Activated CD8-positive, alpha-beta memory T cell treated with anti-CD3 and anti-CD28 coated beads for 36 hours (primary cell): Measurements from ENCODE around the gene LSM2. TPM values are rescaled to one million over a fixed set of nuclear protein-coding genes. Genes with fewer than 3 reads are reported as not detected.
"Not testable (repeated sequence)": the region's sequence is repeated elsewhere in the genome, so short reads cannot be mapped to it uniquely, and the experiment has no call there.

Experiments
- CTCF ChIA-PET: fragments of 350-600 bp; sonication (Branson Sonifier 250); formaldehyde crosslinking; loops from one replicate; lab custom pipeline; 2021; ENCODE audit warnings: antibody characterized with exemption; lab: Charles Lee
- POLR2A ChIA-PET: fragments of 350-600 bp; sonication (Branson Sonifier 250); formaldehyde crosslinking; loops from one replicate; lab custom pipeline; 2021; ENCODE audit warnings: antibody characterized with exemption; lab: Charles Lee
- total RNA-seq, 2 experiments: library from RNA; stranded (reverse); gene quantifications; one replicate each; pipeline ENCODE4 v1.2.3, GENCODE V29; 2021

LSM2 gene
- total RNA-seq, 2 experiments from 2014 or later, result 154 to 166 TPM

GRCh38 chr6:31831350-31832215 lies 24.8 kb upstream of the LSM2 start:
- ChIA-PET CTCF (interaction anchor here (0.6 to 2.6 kb wide), 10 partner anchors 9 to 695 kb away, joined by 3 to 11 read pairs (median 4); partner anchors contain the start of genes DDAH2, LSM2 and VWA7), POLR2A (interaction anchor here (0.6 kb wide), 1 partner anchor 32 kb away, joined by 3 read pairs; no protein-coding TSS in a partner anchor)

- POLR2A ChIA-PET, result interaction anchor here (0.6 to 0.7 kb wide), 3 partner anchors 33 to 137 kb away, joined by 3 to 7 read pairs (median 4); no protein-coding TSS in a partner anchor
- CTCF ChIA-PET, result interaction anchor here (0.6 to 2.6 kb wide), 8 partner anchors 9 to 167 kb away, joined by 3 to 15 read pairs (median 4); partner anchors contain the start of genes DDAH2, GPANK1, HSPA1A and HSPA1L
These were observed 24.1 kb upstream of the LSM2 start for GRCh38 chr6:31830886-31831335.

DNA sequence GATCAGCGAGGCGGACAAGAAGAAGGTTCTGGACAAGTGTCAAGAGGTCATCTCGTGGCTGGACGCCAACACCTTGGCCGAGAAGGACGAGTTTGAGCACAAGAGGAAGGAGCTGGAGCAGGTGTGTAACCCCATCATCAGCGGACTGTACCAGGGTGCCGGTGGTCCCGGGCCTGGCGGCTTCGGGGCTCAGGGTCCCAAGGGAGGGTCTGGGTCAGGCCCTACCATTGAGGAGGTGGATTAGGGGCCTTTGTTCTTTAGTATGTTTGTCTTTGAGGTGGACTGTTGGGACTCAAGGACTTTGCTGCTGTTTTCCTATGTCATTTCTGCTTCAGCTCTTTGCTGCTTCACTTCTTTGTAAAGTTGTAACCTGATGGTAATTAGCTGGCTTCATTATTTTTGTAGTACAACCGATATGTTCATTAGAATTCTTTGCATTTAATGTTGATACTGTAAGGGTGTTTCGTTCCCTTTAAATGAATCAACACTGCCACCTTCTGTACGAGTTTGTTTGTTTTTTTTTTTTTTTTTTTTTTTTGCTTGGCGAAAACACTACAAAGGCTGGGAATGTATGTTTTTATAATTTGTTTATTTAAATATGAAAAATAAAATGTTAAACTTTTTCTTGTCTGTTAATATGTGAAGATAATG lies 23.0 kb upstream of the LSM2 start:
- CTCF ChIA-PET, result interaction anchor here (0.7 to 2.6 kb wide), 9 partner anchors 7 to 1698 kb away, joined by 3 to 15 read pairs (median 4); partner anchors contain the start of genes CLIC1, DDAH2, GPANK1 and LSM2
- POLR2A ChIA-PET, result interaction anchor here (0.5 to 0.9 kb wide), 5 partner anchors 9 to 94 kb away, joined by 3 to 5 read pairs (median 4); no protein-coding TSS in a partner anchor

- POLR2A ChIA-PET, result interaction anchor here (0.6 to 2.6 kb wide), 14 partner anchors 13 to 330 kb away, joined by 3 to 12 read pairs (median 3); partner anchors contain the start of genes ABHD16A, BAG6, HSPA1A and HSPA1L
- CTCF ChIA-PET, result interaction anchor here (0.9 to 2.1 kb wide), 9 partner anchors 10 to 124 kb away, joined by 3 to 8 read pairs (median 4); partner anchors contain the start of genes ABHD16A, DDAH2, HSPA1A and HSPA1L
These were observed 20.7 kb upstream of the LSM2 start, which contains the start of gene HSPA1B for GRCh38 chr6:31827286-31828079. TSS of gene HSPA1B (plus strand) at chr6:31827738. CDS start at chr6:31827951, 213 bp downstream.

DNA sequence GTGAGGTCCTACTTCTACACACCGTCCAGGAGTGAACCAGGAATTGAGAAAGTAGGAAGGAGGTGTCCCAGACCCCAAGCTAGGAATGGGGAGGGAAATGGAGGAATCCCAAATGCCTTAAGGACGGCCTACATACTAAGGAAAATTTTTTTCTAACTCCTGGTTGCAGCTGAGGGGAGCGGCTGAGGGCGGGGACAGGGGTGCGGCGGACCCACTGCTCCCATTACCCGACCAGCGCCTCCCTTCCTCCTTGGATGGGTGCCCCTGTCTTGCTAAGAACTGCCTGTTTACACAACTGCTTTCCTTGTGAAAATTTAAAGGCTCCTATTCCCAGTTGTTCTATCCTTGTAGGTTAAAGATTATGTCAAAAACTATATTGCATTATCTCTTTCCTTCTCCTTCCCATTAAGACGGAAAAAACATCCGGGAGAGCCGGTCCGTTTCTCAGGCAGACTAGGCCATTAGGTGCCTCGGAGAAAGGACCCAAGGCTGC lies 20.1 kb upstream of the LSM2 start:
- POLR2A ChIA-PET, result interaction anchor here (0.6 to 2.6 kb wide), 11 partner anchors 12 to 267 kb away, joined by 3 to 12 read pairs (median 3); partner anchors contain the start of genes ABHD16A, BAG6, HSPA1A and HSPA1L
- CTCF ChIA-PET, result interaction anchor here (0.9 to 2.1 kb wide), 7 partner anchors 9 to 97 kb away, joined by 3 to 8 read pairs (median 4); partner anchors contain the start of genes DDAH2, HSPA1A, HSPA1L and LSM2

DNA sequence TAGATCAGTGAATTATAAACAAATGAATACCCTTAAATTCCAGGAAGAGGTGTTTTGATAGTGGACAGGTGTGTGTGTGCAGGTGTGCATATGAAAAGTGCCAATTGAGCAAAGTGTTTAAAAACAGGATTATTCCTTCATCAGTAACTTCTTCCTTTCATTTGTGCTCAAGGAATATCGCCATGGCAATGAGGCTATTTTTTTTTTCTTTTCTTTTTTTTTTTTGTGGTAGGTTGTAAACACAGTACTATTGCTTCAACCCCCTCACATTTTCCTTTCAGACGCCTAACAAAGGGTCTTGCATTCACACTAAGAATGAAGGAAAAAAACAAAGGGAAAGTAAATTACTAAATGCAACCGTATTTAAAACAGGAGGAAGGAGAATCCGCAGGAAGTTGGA lies 18.8 kb upstream of the LSM2 start:
- CTCF ChIA-PET, result no interaction called here
- POLR2A ChIA-PET, result interaction anchor here (1.2 to 2.6 kb wide), 2 partner anchors 11 to 85 kb away, joined by 7 to 12 read pairs; partner anchors contain the start of genes HSPA1A, HSPA1L and MSH5

- POLR2A ChIA-PET, result interaction anchor here (2.4 kb wide), 1 partner anchor 11 kb away, joined by 10 read pairs; no protein-coding TSS in a partner anchor
- CTCF ChIA-PET, result interaction anchor here (2.2 kb wide), 1 partner anchor 7 kb away, joined by 9 read pairs; no protein-coding TSS in a partner anchor
These were observed 16.9 kb upstream of the LSM2 start for GRCh38 chr6:31823592-31824196.

GRCh38 chr6:31822036-31822821 lies 15.5 kb upstream of the LSM2 start:
- ChIA-PET POLR2A (interaction anchor here (1.4 to 2.4 kb wide), 2 partner anchors 9 to 10 kb away, joined by 3 to 10 read pairs; no protein-coding TSS in a partner anchor), CTCF (interaction anchor here (1.0 to 2.2 kb wide), 6 partner anchors 8 to 164 kb away, joined by 3 to 9 read pairs (median 4); partner anchors contain the start of gene LSM2)

DNA sequence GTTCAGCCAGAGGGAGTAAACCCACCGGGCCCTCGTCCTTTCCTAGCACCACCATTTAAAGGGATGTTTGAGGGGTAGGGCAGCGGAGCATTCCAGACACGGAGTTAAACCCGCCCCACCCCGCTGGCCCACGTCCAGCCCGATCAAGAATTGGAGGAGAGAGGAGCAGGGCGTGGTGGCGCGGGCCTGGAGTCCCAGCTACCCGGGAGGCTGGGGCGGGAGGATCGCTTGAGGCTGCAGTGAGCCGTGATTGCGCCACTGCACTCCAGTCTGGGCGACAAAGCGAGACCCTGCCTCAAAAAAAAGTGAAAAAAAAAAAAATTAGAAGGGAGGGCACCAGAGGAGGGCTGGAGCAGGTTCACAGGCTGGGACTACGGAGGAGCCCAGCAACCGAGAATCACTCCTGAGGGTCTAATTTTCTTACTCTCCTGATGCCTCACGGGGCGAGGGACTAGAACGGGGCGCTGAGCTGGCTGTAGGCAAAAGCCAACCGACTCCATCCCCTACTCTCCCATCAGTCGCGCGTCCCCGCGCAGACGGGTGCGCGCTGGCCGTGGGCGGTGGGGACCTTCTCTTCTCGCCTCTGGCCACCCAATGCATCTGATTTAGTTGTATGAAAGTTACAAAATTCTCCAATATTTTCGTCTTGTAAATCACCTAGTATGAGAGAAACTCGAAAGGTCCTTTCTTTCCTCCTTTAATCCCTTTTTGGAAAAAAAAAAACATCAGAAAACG lies 14.7 kb upstream of the LSM2 start:
- POLR2A ChIA-PET, result interaction anchor here (1.4 to 2.4 kb wide), 2 partner anchors 8 to 11 kb away, joined by 3 to 10 read pairs; no protein-coding TSS in a partner anchor
- CTCF ChIA-PET, result interaction anchor here (1.8 to 2.2 kb wide), 3 partner anchors 9 to 10 kb away, joined by 4 to 9 read pairs (median 5); no protein-coding TSS in a partner anchor

- CTCF ChIA-PET, result interaction anchor here (0.7 to 1.0 kb wide), 2 partner anchors 181 to 240 kb away, joined by 3 to 5 read pairs; no protein-coding TSS in a partner anchor
- POLR2A ChIA-PET, result not testable (repeated sequence)
These were observed 13.6 kb upstream of the LSM2 start for GRCh38 chr6:31820399-31820798.

- CTCF ChIA-PET, result interaction anchor here (0.7 to 1.0 kb wide), 3 partner anchors 95 to 240 kb away, joined by 3 to 5 read pairs (median 3); no protein-coding TSS in a partner anchor
- POLR2A ChIA-PET, result no interaction called here
These were observed 13.1 kb upstream of the LSM2 start for GRCh38 chr6:31819871-31820299.

DNA sequence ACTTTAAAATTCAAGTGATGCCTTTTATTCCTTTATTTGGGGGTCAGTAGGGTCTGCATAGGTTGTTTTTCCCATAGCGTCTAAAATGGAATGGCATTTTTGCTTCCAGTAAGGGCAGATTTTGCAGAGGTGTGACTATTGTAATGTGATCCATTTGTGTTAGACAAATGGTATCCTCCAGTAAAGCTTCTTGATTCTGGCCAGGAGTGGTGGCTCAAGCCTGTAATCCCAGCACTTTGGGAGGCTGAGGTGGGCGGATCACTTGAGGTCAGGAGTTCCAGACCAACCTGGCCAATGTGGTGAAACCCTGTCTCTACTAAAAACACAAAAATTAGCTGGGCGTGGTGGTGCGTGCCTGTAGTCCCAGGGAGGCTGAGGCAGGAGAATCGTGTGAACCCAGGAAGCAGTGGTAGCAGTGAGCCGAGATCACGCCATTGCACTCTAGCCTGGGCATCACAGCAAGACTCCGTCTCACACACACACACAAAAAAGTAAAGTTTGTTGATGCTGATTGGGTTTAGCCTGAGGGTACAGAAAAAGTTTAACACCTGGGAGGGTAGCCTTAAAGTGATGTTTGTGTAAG lies 11.3 kb upstream of the LSM2 start:
- ChIA-PET POLR2A (interaction anchor here (0.6 to 1.4 kb wide), 4 partner anchors 9 to 166 kb away, joined by 3 to 4 read pairs (median 4); partner anchors contain the start of genes BAG6 and LSM2), CTCF (interaction anchor here (1.0 to 1.7 kb wide), 2 partner anchors 10 to 20 kb away, joined by 3 to 6 read pairs; partner anchors contain the start of gene HSPA1B)

DNA sequence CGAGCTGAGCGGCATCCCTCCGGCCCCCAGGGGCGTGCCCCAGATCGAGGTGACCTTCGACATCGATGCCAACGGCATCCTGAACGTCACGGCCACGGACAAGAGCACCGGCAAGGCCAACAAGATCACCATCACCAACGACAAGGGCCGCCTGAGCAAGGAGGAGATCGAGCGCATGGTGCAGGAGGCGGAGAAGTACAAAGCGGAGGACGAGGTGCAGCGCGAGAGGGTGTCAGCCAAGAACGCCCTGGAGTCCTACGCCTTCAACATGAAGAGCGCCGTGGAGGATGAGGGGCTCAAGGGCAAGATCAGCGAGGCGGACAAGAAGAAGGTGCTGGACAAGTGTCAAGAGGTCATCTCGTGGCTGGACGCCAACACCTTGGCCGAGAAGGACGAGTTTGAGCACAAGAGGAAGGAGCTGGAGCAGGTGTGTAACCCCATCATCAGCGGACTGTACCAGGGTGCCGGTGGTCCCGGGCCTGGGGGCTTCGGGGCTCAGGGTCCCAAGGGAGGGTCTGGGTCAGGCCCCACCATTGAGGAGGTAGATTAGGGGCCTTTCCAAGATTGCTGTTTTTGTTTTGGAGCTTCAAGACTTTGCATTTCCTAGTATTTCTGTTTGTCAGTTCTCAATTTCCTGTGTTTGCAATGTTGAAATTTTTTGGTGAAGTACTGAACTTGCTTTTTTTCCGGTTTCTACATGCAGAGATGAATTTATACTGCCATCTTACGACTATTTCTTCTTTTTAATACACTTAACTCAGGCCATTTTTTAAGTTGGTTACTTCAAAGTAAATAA lies 10.6 kb upstream of the LSM2 start:
- ChIA-PET POLR2A (interaction anchor here (0.6 to 1.4 kb wide), 3 partner anchors 9 to 165 kb away, joined by 3 to 4 read pairs (median 3); partner anchors contain the start of genes BAG6 and LSM2), CTCF (interaction anchor here (1.0 to 1.7 kb wide), 2 partner anchors 10 to 20 kb away, joined by 3 to 6 read pairs; partner anchors contain the start of gene HSPA1B)
